Measurements from ENCODE around the gene MPC1.

Gene MPC1

DNA sequence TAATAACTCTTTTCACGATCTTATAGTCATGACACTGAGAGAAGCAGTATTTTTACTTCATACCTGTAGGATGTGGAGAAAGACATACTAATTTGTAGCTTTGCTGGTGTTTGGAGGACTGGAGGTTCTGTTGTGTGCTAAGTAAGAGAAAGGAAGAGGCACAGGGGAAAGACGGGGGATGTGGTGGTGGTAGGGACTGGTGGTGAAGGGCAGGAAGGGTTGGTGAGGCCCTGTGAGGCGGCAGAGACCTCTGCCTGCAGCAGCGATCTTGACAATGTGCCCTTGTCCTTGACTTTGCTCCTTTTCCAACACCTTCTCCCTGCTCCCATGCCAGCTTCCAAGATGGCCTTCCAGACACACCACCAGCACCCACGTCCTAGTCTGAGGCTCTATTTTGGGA is 32.6 kb upstream of the MPC1 start:
- Histone ChIP-seq H3K18ac (ENCODE audit: low read length) (no peak overlapping the region), H3K14ac (ENCODE audit: low read length) (no peak overlapping the region), H2AFZ (ENCODE audit: low read length) (no peak overlapping the region), H3K4me2 (ENCODE audit: insufficient read depth, low read length, poor library complexity, severe bottlenecking) (no peak overlapping the region), H2BK5ac (ENCODE audit: low read length) (no peak overlapping the region), H3K36me3 (replicated peaks in 1 of 2; ENCODE audit: control insufficient read depth in 2 of 2, insufficient read depth in 2 of 2, low read length in 2 of 2) (peaks cover 22 to 67% of the 10 kb centered on the region in 2 donors), H3K4me3 (ENCODE audit: low read length in 2 of 2) (no peak overlapping the region), H2BK12ac (ENCODE audit: low read length) (no peak overlapping the region), H2BK120ac (ENCODE audit: low read depth, low read length) (no peak overlapping the region), H3K27me3 (ENCODE audit: control insufficient read depth in 3 of 3, insufficient read depth in 3 of 3, low read depth in 1 of 3, low read length in 3 of 3) (peaks cover 0 to 6% (median 0%) of the 10 kb centered on the region in 3 experiments), H4K91ac (ENCODE audit: low read depth, low read length, poor library complexity) (no peak overlapping the region), H3K9ac (ENCODE audit: low read depth, low read length, poor library complexity) (no peak overlapping the region), H4K8ac (ENCODE audit: low read depth, low read length) (no peak overlapping the region), H2AK5ac (ENCODE audit: low read depth, low read length) (no peak overlapping the region), H3K4me1 (ENCODE audit: control insufficient read depth in 2 of 2, insufficient read depth in 1 of 2, low read depth in 1 of 2, low read length in 2 of 2) (no peaks in the 10 kb centered on the region), H3K23ac (ENCODE audit: low read depth, low read length, poor library complexity) (no peak overlapping the region), H3K79me1 (ENCODE audit: low read depth, low read length) (no peaks in the 10 kb centered on the region), H3K27ac (replicated peaks; ENCODE audit: low read length) (no peak overlapping the region), H2BK15ac (ENCODE audit: low read length) (no peak overlapping the region), H3K4ac (ENCODE audit: low read length) (no peak overlapping the region), H3K9me3 (replicated peaks in 1 of 2; ENCODE audit: control insufficient read depth in 2 of 2, insufficient read depth in 1 of 2, low read depth in 1 of 2, low read length in 2 of 2) (peaks cover 0 to 8% of the 10 kb centered on the region in 2 donors)
- WGBS, 2 donors (ENCODE audit: extremely low coverage in 2 of 2, insufficient read length in 2 of 2, insufficient replicate concordance in 1 of 2): no CpG with 5 or more reads among the region's 5 CpGs
- no peak for DNase-seq (ENCODE audit: low spot score)

DNA sequence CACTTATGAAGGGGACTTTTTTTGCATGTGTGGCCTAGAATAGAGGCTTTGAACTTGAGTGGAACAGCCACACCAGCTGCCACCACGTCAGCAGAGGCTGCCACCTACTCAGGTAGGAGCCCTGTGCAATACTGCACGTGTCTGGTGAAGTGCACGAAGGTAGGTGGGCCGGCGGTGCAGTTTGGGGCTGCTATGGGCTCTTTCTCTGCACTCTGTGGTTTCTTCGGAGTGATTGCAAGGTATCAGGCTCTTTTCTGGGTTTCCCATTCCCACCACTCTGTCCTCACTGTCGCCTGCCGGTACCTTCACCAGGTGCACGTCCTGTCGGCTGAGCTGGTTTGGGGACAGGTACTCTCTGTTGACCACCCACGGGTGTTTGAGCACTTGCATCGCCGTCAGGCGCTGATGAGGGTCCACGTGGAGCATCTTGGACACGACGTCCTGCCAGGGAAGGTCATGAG is 30.8 kb upstream of the MPC1 start:
- Histone ChIP-seq H2BK12ac (ENCODE audit: low read length) (no peak overlapping the region), H2AFZ (ENCODE audit: low read length) (no peak overlapping the region), H3K27ac (replicated peaks; ENCODE audit: low read length) (no peak overlapping the region), H3K36me3 (replicated peaks in 1 of 2; ENCODE audit: control insufficient read depth in 2 of 2, insufficient read depth in 2 of 2, low read length in 2 of 2) (peaks cover 19 to 56% of the 10 kb centered on the region in 2 donors), H3K4ac (ENCODE audit: low read length) (no peak overlapping the region), H2BK15ac (ENCODE audit: low read length) (no peak overlapping the region), H3K4me1 (ENCODE audit: control insufficient read depth in 2 of 2, insufficient read depth in 1 of 2, low read depth in 1 of 2, low read length in 2 of 2) (peaks cover 0 to 2% of the 10 kb centered on the region in 2 donors), H3K14ac (ENCODE audit: low read length) (peak overlapping the region; percentile 38), H3K79me1 (ENCODE audit: low read depth, low read length) (no peaks in the 10 kb centered on the region), H2BK5ac (ENCODE audit: low read length) (peak overlapping the region; percentile 66), H2BK120ac (ENCODE audit: low read depth, low read length) (no peak overlapping the region), H3K9ac (ENCODE audit: low read depth, low read length, poor library complexity) (no peak overlapping the region), H3K9me3 (replicated peaks in 1 of 2; ENCODE audit: control insufficient read depth in 2 of 2, insufficient read depth in 1 of 2, low read depth in 1 of 2, low read length in 2 of 2) (peaks cover 0 to 8% of the 10 kb centered on the region in 2 donors), H3K23ac (ENCODE audit: low read depth, low read length, poor library complexity) (peak overlapping the region; percentile 95), H3K4me3 (ENCODE audit: low read length in 2 of 2) (no peak overlapping the region), H3K4me2 (ENCODE audit: insufficient read depth, low read length, poor library complexity, severe bottlenecking) (no peak overlapping the region), H4K8ac (ENCODE audit: low read depth, low read length) (no peak overlapping the region), H3K18ac (ENCODE audit: low read length) (peak overlapping the region; percentile 17), H4K91ac (ENCODE audit: low read depth, low read length, poor library complexity) (no peak overlapping the region), H2AK5ac (ENCODE audit: low read depth, low read length) (no peak overlapping the region), H3K27me3 (ENCODE audit: control insufficient read depth in 3 of 3, insufficient read depth in 3 of 3, low read depth in 1 of 3, low read length in 3 of 3) (peaks cover 0 to 6% (median 0%) of the 10 kb centered on the region in 3 experiments)
- WGBS, 2 donors (ENCODE audit: extremely low coverage in 2 of 2, insufficient read length in 2 of 2, insufficient replicate concordance in 1 of 2): no CpG with 5 or more reads among the region's 17 CpGs
- no peak for DNase-seq (ENCODE audit: low spot score)

GRCh38 chr6:166412911-166413384 is 30.2 kb upstream of the MPC1 start:
- H3K27ac ChIP-seq (replicated peaks; ENCODE audit: low read length): no peak overlapping the region
- no peak overlapping the region for H2BK15ac ChIP-seq (ENCODE audit: low read length)
- no peak overlapping the region for H3K14ac ChIP-seq (ENCODE audit: low read length)
- peak overlapping the region; percentile 60 for H3K9ac ChIP-seq (ENCODE audit: low read depth, low read length, poor library complexity)
- H3K4me2 ChIP-seq (ENCODE audit: insufficient read depth, low read length, poor library complexity, severe bottlenecking): no peak overlapping the region
- H3K18ac ChIP-seq (ENCODE audit: low read length): no peak overlapping the region
- H3K27me3 ChIP-seq (ENCODE audit: control insufficient read depth in 3 of 3, insufficient read depth in 3 of 3, low read depth in 1 of 3, low read length in 3 of 3): peaks cover 0 to 6% (median 0%) of the 10 kb centered on the region in 3 experiments
- H3K79me1 ChIP-seq (ENCODE audit: low read depth, low read length): no peaks in the 10 kb centered on the region
- no peak overlapping the region for H4K8ac ChIP-seq (ENCODE audit: low read depth, low read length)
- H4K91ac ChIP-seq (ENCODE audit: low read depth, low read length, poor library complexity): no peak overlapping the region
- DNase-seq (ENCODE audit: low spot score): no peak
- WGBS, 2 donors (ENCODE audit: extremely low coverage in 2 of 2, insufficient read length in 2 of 2, insufficient replicate concordance in 1 of 2): no CpG with 5 or more reads among the region's 13 CpGs
- peak overlapping the region; percentile 26 for H3K23ac ChIP-seq (ENCODE audit: low read depth, low read length, poor library complexity)
- H3K4ac ChIP-seq (ENCODE audit: low read length): no peak overlapping the region
- no peak overlapping the region for H2AK5ac ChIP-seq (ENCODE audit: low read depth, low read length)
- no peak overlapping the region for H2BK5ac ChIP-seq (ENCODE audit: low read length)
- no peak overlapping the region for H2AFZ ChIP-seq (ENCODE audit: low read length)
- peaks cover 0 to 2% of the 10 kb centered on the region in 2 donors for H3K4me1 ChIP-seq (ENCODE audit: control insufficient read depth in 2 of 2, insufficient read depth in 1 of 2, low read depth in 1 of 2, low read length in 2 of 2)
- H3K9me3 ChIP-seq (replicated peaks in 1 of 2; ENCODE audit: control insufficient read depth in 2 of 2, insufficient read depth in 1 of 2, low read depth in 1 of 2, low read length in 2 of 2): peaks cover 0 to 8% of the 10 kb centered on the region in 2 donors
- H2BK120ac ChIP-seq (ENCODE audit: low read depth, low read length): no peak overlapping the region
- H3K36me3 ChIP-seq (replicated peaks in 1 of 2; ENCODE audit: control insufficient read depth in 2 of 2, insufficient read depth in 2 of 2, low read length in 2 of 2): peaks cover 16 to 50% of the 10 kb centered on the region in 2 donors
- no peak overlapping the region for H3K4me3 ChIP-seq (ENCODE audit: low read length in 2 of 2)
- no peak overlapping the region for H2BK12ac ChIP-seq (ENCODE audit: low read length)

DNA sequence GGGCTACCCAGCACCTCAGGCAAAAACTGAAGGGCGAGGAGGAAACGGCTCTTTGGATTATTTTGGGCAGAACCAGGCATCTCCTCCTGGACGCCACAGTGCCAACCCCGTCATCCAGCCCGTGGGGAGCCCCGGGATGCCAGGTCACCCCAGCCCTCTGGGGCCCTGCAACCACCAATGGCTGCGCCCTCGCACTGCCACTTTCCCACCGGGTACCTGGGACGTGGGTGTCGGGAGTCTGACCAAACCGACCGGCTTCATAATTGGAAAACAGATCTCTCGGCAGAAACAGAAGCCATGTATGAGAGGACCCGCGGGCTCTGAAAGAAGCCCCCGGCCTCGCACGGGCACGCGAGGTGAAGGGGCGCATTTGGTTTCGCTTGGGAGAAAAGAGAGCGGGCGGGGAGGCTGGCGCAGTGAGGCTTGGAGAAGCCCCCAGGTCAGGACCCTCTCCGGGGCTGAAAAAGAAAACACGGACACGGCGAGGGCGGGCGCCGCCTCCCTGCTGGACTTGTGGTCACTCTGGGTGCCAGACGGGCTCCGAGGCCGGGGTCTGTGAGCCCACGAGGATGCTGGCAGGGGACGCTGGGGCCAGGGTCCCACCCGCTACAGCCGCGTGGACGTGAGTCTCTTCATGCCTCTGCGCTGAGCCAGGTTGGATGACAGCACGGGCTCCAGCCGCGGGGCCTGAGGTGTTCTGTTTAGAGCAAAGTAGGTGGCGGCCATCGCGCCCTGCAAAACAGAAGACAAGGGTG is 29.6 kb upstream of the MPC1 start:
- Histone ChIP-seq H3K79me1 (ENCODE audit: low read depth, low read length) (no peaks in the 10 kb centered on the region), H3K36me3 (replicated peaks in 1 of 2; ENCODE audit: control insufficient read depth in 2 of 2, insufficient read depth in 2 of 2, low read length in 2 of 2) (peaks cover 16 to 44% of the 10 kb centered on the region in 2 donors), H2BK120ac (ENCODE audit: low read depth, low read length) (no peak overlapping the region), H3K14ac (ENCODE audit: low read length) (no peak overlapping the region), H3K23ac (ENCODE audit: low read depth, low read length, poor library complexity) (peak overlapping the region; percentile 26), H3K4ac (ENCODE audit: low read length) (no peak overlapping the region), H2BK15ac (ENCODE audit: low read length) (no peak overlapping the region), H4K8ac (ENCODE audit: low read depth, low read length) (no peak overlapping the region), H3K18ac (ENCODE audit: low read length) (peak overlapping the region; percentile 42), H2AK5ac (ENCODE audit: low read depth, low read length) (peak overlapping the region; percentile 19), H2AFZ (ENCODE audit: low read length) (no peak overlapping the region), H3K9ac (ENCODE audit: low read depth, low read length, poor library complexity) (no peak overlapping the region), H3K4me1 (ENCODE audit: control insufficient read depth in 2 of 2, insufficient read depth in 1 of 2, low read depth in 1 of 2, low read length in 2 of 2) (peaks cover 0 to 2% of the 10 kb centered on the region in 2 donors), H3K4me2 (ENCODE audit: insufficient read depth, low read length, poor library complexity, severe bottlenecking) (no peak overlapping the region), H3K27ac (replicated peaks; ENCODE audit: low read length) (no peak overlapping the region), H4K91ac (ENCODE audit: low read depth, low read length, poor library complexity) (no peak overlapping the region), H2BK5ac (ENCODE audit: low read length) (peak overlapping the region; percentile 46), H3K27me3 (ENCODE audit: control insufficient read depth in 3 of 3, insufficient read depth in 3 of 3, low read depth in 1 of 3, low read length in 3 of 3) (peaks cover 0 to 6% (median 0%) of the 10 kb centered on the region in 3 experiments), H2BK12ac (ENCODE audit: low read length) (no peak overlapping the region), H3K4me3 (ENCODE audit: low read length in 2 of 2) (no peak overlapping the region), H3K9me3 (replicated peaks in 1 of 2; ENCODE audit: control insufficient read depth in 2 of 2, insufficient read depth in 1 of 2, low read depth in 1 of 2, low read length in 2 of 2) (peaks cover 0 to 8% of the 10 kb centered on the region in 2 donors)
- no peak for DNase-seq (ENCODE audit: low spot score)
- WGBS, 2 donors (ENCODE audit: extremely low coverage in 2 of 2, insufficient read length in 2 of 2, insufficient replicate concordance in 1 of 2): no CpG with 5 or more reads among the region's 49 CpGs

Data from neuronal stem cell (in vitro differentiated cells).